ENCODE measurements around the gene MMD. TPM values are rescaled to one million over a fixed set of nuclear protein-coding genes. Genes with fewer than 3 reads are reported as not detected.

The MMD gene
- total and polyA plus RNA-seq, 2 experiments from 2014 or later, result 6.0 to 6.6 TPM

DNA sequence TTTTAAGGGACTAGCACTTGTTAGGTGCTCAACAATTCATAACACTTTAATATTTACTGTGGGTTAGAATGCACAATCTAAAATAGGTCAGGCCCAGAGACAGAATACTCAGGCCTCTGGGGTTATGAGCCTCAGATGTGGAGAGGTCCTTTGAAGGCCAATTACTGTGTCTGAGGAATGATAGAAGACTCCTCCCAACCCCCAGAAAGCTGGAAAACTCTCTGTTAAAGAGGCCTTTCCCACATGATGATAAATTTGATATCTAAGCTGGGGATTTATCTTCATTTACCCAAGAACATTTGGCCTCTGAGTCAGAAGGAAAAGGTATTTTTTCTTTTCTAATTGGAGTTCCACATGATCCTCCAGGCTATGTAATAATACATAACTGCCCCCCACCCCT, 41.1 kb upstream of the MMD start:
- no peak overlapping the region for H2AFZ ChIP-seq
- no peak overlapping the region for H3K4me2 ChIP-seq (ENCODE audit: unreplicated experiment)
- no peaks in the 10 kb centered on the region for H3K27me3 ChIP-seq (replicated peaks; ENCODE audit: insufficient read depth)
- no peak overlapping the region for H3K9ac ChIP-seq
- in situ Hi-C loops (cut with MboI), result no loop called here
- no peaks in the 10 kb centered on the region for H3K9me2 ChIP-seq (ENCODE audit: insufficient read depth)
- no peaks in the 10 kb centered on the region for H3F3A ChIP-seq (ENCODE audit: insufficient read depth)
- no peak overlapping the region for H3K27ac ChIP-seq
- DNase-seq, result no peak
- H3K36me3 ChIP-seq (ENCODE audit: low read depth), result no peaks in the 10 kb centered on the region
- H3K9me3 ChIP-seq (ENCODE audit: low read depth), result no peaks in the 10 kb centered on the region
- TF ChIP-seq EZH2phosphoT487 (IDR thresholded peaks at IDR 0.05; ENCODE audit: insufficient read depth, low read depth), result no peak
- no peak for TF ChIP-seq EZH2 (IDR thresholded peaks at IDR 0.05; ENCODE audit: insufficient read depth, poor library complexity, severe bottlenecking)
- no peak overlapping the region for H3K4me3 ChIP-seq
- no peaks in the 10 kb centered on the region for H3K79me2 ChIP-seq (ENCODE audit: insufficient read depth)
- H3K4me1 ChIP-seq (ENCODE audit: insufficient read depth), result peaks cover 11% of the 10 kb centered on the region
- H4K20me1 ChIP-seq (ENCODE audit: insufficient read depth), result no peaks in the 10 kb centered on the region

DNA sequence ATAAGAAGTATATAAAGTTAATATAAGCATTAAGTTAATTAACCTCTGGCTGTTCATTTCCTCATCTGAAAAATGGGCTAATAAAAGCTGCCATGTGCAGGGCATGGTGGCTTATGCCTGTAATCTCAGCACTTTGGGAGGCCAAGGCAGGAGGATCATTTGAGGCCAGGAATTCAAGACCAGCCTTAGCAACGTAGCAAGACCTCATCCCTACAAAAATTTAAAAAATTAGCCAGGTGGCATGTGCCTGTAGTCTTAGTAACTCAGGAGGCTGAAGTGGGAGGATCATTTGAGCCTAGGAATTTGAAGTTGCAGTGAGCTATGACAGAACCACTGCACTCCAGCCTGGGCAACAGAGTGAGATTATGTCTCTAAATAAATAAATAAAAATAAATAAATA, 40.6 kb upstream of the MMD start:
- Histone ChIP-seq H3K36me3 (ENCODE audit: low read depth) (no peaks in the 10 kb centered on the region), H3K79me2 (ENCODE audit: insufficient read depth) (no peaks in the 10 kb centered on the region), H3K27ac (no peak overlapping the region), H3F3A (ENCODE audit: insufficient read depth) (no peaks in the 10 kb centered on the region), H3K9me2 (ENCODE audit: insufficient read depth) (no peaks in the 10 kb centered on the region), H3K27me3 (replicated peaks; ENCODE audit: insufficient read depth) (no peaks in the 10 kb centered on the region), H3K9me3 (ENCODE audit: low read depth) (no peaks in the 10 kb centered on the region), H3K4me3 (no peak overlapping the region), H2AFZ (no peak overlapping the region), H3K9ac (no peak overlapping the region), H3K4me1 (ENCODE audit: insufficient read depth) (peaks cover 11% of the 10 kb centered on the region), H4K20me1 (ENCODE audit: insufficient read depth) (no peaks in the 10 kb centered on the region), H3K4me2 (ENCODE audit: unreplicated experiment) (no peak overlapping the region)
- TF ChIP-seq EZH2phosphoT487 (IDR thresholded peaks at IDR 0.05; ENCODE audit: insufficient read depth, low read depth) (no peak), EZH2 (IDR thresholded peaks at IDR 0.05; ENCODE audit: insufficient read depth, poor library complexity, severe bottlenecking) (no peak)
- DNase-seq, result no peak
- WGBS, 2 experiments (ENCODE audit: low coverage in 1 of 2, low lambda C conversion rate in 2 of 2, missing lambda C conversion rate in 2 of 2), result 96 to 97% methylated on average over 1 of the region's 1 CpG
- in situ Hi-C loops (cut with MboI), result no loop called here

DNA sequence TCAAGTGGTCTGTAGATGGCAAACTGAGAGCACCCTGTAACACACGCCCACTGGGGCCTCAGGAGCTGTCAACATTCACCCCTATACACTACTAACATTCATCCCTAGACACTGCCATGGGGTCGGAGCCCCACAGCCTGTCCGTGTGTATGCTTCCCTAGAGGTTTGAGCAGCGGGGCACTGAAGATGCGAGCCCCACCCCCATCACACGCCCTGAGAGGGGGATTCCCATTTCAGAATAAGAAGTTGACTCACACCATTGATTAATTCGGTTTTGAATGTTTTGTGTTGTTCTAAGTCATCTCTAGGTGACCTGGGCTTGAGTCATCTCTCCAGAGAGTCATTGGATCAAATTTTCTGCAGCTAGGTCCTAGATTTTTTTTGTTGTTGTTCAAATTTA, 37.3 kb upstream of the MMD start:
- H3F3A ChIP-seq (ENCODE audit: insufficient read depth), result peaks cover 19% of the 10 kb centered on the region
- H3K27ac ChIP-seq, result no peak overlapping the region
- no peak overlapping the region for H3K9ac ChIP-seq
- DNase-seq, result peak; percentile 87
- no peaks in the 10 kb centered on the region for H3K9me2 ChIP-seq (ENCODE audit: insufficient read depth)
- H3K4me2 ChIP-seq (ENCODE audit: unreplicated experiment), result peak overlapping the region; percentile 32
- no peaks in the 10 kb centered on the region for H3K36me3 ChIP-seq (ENCODE audit: low read depth)
- peaks cover 38% of the 10 kb centered on the region for H3K4me1 ChIP-seq (ENCODE audit: insufficient read depth)
- H3K79me2 ChIP-seq (ENCODE audit: insufficient read depth), result no peaks in the 10 kb centered on the region
- TF ChIP-seq EZH2 (IDR thresholded peaks at IDR 0.05; ENCODE audit: insufficient read depth, poor library complexity, severe bottlenecking) (no peak), EZH2phosphoT487 (IDR thresholded peaks at IDR 0.05; ENCODE audit: insufficient read depth, low read depth) (no peak)
- WGBS, 2 experiments (ENCODE audit: low coverage in 1 of 2, low lambda C conversion rate in 2 of 2, missing lambda C conversion rate in 2 of 2), result 15 to 22% methylated on average over 7 of the region's 7 CpGs
- no peaks in the 10 kb centered on the region for H4K20me1 ChIP-seq (ENCODE audit: insufficient read depth)
- no peak overlapping the region for H2AFZ ChIP-seq
- H3K9me3 ChIP-seq (ENCODE audit: low read depth), result no peaks in the 10 kb centered on the region
- in situ Hi-C loops (cut with MboI), result no loop called here
- H3K27me3 ChIP-seq (replicated peaks; ENCODE audit: insufficient read depth), result no peaks in the 10 kb centered on the region
- no peak overlapping the region for H3K4me3 ChIP-seq

DNA sequence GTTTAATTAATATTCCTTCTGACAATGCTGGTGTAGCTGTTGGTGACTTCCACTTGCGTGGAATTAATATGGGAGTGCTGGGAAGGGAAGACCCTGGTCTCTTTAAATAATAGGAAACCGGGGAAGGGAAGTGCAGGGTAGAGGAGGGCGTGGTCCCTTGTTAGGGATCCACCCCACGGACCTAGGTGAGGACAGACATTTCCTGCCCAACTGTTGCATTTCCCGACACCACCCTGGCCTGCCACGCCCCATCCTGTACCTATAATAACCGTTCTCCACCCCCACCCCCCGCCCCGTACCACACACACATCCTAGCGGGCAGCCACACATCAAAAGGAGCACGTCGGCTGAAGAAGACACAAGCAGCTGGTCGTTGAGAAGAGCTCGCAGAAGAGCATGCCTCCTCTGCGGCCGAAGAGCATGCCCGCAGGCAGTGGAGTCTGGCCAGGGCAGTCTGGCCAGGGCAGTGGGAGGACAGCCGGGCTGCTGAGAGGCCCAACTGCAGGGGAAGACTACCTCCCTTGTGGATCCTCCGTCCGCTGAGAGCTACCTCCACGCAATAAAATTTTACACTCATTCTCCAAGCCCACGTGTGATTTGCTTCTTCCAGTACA, 36.8 kb upstream of the MMD start:
- H2AFZ ChIP-seq, result no peak overlapping the region
- no peak overlapping the region for H3K27ac ChIP-seq
- no peaks in the 10 kb centered on the region for H3K9me3 ChIP-seq (ENCODE audit: low read depth)
- H3K27me3 ChIP-seq (replicated peaks; ENCODE audit: insufficient read depth), result no peaks in the 10 kb centered on the region
- DNase-seq, result no peak
- no peaks in the 10 kb centered on the region for H4K20me1 ChIP-seq (ENCODE audit: insufficient read depth)
- peaks cover 39% of the 10 kb centered on the region for H3K4me1 ChIP-seq (ENCODE audit: insufficient read depth)
- peaks cover 21% of the 10 kb centered on the region for H3F3A ChIP-seq (ENCODE audit: insufficient read depth)
- H3K9ac ChIP-seq, result no peak overlapping the region
- H3K4me3 ChIP-seq, result no peak overlapping the region
- no peak for TF ChIP-seq EZH2phosphoT487 (IDR thresholded peaks at IDR 0.05; ENCODE audit: insufficient read depth, low read depth)
- TF ChIP-seq EZH2 (IDR thresholded peaks at IDR 0.05; ENCODE audit: insufficient read depth, poor library complexity, severe bottlenecking), result no peak
- in situ Hi-C loops (cut with MboI), result no loop called here
- WGBS, 2 experiments (ENCODE audit: low coverage in 1 of 2, low lambda C conversion rate in 2 of 2, missing lambda C conversion rate in 2 of 2), result 82 to 87% methylated on average over 14 to 22 of the region's 22 CpGs
- H3K9me2 ChIP-seq (ENCODE audit: insufficient read depth), result no peaks in the 10 kb centered on the region
- no peak overlapping the region for H3K4me2 ChIP-seq (ENCODE audit: unreplicated experiment)
- H3K79me2 ChIP-seq (ENCODE audit: insufficient read depth), result no peaks in the 10 kb centered on the region
- H3K36me3 ChIP-seq (ENCODE audit: low read depth), result no peaks in the 10 kb centered on the region

Data from GM23248 (cell line).